ENCODE data around the gene GOLT1B. TPM values are rescaled to one million over a fixed set of nuclear protein-coding genes. Genes with fewer than 3 reads are reported as not detected.

Gene GOLT1B
- polyA plus RNA-seq, 3 donors: 32.7 to 39.5 (median 38.4) TPM

DNA sequence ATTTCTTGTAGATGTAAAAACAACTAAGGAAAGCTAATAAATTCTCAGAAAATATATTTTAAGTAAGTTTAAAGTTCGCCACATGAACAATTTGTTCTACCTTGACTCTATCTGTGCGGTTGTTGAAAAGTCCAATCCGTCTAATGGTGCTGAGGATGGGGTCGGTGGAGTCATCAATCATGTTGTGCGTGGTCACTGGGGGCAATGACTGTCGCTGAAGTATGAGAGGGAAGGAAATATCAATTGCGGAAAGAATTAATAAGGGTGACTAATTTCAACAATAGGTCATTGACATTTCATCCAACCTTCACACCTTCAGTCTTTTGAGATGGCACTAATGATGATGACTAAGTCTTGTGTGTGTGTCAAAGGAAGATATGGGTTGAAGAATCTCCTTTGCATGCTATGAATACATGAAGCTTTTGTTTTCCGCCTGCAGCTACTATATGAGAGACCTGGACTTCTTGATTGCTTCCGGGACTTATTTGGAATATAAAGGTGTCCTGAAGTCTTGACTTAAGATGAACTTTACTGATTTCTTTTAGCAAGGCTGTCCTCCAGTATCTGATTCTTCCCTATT lies 56.6 kb downstream of the GOLT1B start:
- DNase-seq: no peak

- no peak for DNase-seq
Measured at GRCh38 chr12:21559855-21560569, 58.4 kb downstream of the GOLT1B start.

DNA sequence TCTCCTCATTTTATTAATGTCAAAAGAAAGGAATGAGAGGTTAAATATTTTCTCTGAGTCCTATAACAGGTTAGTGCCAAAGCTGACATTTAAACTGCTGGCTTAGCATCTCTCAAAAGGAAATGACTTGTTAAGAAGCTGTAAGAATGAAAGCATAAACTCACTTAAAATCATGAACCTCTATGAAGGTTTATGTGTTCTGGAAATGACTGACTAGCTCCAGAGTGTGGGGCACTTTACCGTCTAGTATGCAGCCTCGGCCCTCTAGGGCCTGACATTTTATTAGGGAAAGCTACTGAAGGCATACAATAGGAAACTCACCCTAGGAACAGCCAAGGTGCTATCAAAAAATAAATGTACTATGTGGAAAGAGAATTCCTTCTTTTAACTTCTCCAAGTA lies 59.6 kb downstream of the GOLT1B start:
- no peak for DNase-seq

DNA sequence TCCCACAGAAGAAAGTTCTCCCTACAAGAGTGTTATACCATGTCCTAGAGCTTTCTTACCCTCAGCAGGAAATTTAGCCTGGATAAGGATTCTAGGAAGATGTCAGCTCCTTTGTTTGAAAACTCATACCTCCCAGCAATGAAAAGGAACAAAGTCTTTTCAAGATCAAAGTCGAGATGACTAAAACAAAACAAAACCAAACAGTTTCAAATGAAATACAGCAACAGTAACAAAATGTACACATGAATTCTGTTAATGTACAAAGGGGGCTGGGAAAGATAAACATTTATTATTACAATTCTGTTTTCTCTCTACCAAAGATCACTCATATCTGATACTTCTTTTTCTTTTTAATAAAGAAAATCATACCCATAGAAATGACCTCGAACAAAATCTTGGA lies 61.3 kb downstream of the GOLT1B start:
- no peak for DNase-seq

GRCh38 chr12:21566223-21566906 lies 64.8 kb downstream of the GOLT1B start:
- no peak for DNase-seq

- DNase-seq: no peak
Measured at GRCh38 chr12:21566907-21567394, 65.4 kb downstream of the GOLT1B start.

Other genes with a start within 250 kb of the GOLT1B start
- under 1 TPM; 0.10 to 0.28 (median 0.11) TPM for gene SLCO1A2, start 166.9 kb upstream of the GOLT1B start, polyA plus RNA-seq (ENCODE audit: insufficient read length in 3 of 3)
- not detected for gene IAPP, start 128.9 kb upstream of the GOLT1B start, polyA plus RNA-seq (ENCODE audit: insufficient read length in 3 of 3)
- gene PYROXD1, start 64.1 kb upstream of the GOLT1B start, polyA plus RNA-seq (ENCODE audit: insufficient read length in 3 of 3): 10 to 100 TPM; 14.4 to 17.9 (median 17.8) TPM
- gene RECQL, start 154 bp upstream of the GOLT1B start, polyA plus RNA-seq (ENCODE audit: insufficient read length in 3 of 3): 10 to 100 TPM; 27.1 to 29.8 (median 28.3) TPM
- 10 to 100 TPM; 12.7 to 16.6 (median 14.6) TPM for gene SPX, start 24.5 kb downstream of the GOLT1B start, polyA plus RNA-seq (ENCODE audit: insufficient read length in 3 of 3)
- under 1 TPM in 2 of 3 donors, not detected in 1; 0.08 to 0.11 TPM for gene GYS2, start 103.1 kb downstream of the GOLT1B start, polyA plus RNA-seq (ENCODE audit: insufficient read length in 3 of 3)
- gene LDHB, start 156.1 kb downstream of the GOLT1B start, polyA plus RNA-seq (ENCODE audit: insufficient read length in 3 of 3): 1,000 to 10,000 TPM; 1,421 to 1,589 (median 1,556) TPM

All from renal pelvis (tissue), 4 donors.